ENCODE measurements around the gene ACOD1.

ACOD1 gene

DNA sequence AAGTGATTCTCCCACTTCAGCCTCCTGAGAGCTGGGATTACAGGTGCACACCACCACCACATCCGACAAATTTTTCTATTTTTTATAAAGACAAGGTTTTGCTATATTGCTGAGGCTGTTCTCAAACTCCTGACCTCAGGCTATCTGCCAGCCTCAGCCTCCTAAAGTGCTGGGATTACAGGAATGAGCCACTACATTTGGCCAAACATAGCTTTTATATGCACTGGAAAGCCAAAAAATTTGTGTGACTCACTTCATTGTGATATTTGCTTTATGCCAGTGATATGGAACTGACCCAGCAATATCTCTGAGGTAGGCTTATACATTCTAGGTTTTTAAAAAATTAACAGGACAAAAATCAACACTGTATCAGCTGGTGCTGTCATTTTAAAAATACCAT, 26.8 kb upstream of the ACOD1 start:
- TF ChIP-seq, protein P1, sequence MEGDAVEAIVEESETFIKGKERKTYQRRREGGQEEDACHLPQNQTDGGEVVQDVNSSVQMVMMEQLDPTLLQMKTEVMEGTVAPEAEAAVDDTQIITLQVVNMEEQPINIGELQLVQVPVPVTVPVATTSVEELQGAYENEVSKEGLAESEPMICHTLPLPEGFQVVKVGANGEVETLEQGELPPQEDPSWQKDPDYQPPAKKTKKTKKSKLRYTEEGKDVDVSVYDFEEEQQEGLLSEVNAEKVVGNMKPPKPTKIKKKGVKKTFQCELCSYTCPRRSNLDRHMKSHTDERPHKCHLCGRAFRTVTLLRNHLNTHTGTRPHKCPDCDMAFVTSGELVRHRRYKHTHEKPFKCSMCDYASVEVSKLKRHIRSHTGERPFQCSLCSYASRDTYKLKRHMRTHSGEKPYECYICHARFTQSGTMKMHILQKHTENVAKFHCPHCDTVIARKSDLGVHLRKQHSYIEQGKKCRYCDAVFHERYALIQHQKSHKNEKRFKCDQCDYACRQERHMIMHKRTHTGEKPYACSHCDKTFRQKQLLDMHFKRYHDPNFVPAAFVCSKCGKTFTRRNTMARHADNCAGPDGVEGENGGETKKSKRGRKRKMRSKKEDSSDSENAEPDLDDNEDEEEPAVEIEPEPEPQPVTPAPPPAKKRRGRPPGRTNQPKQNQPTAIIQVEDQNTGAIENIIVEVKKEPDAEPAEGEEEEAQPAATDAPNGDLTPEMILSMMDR (IDR thresholded peaks at IDR 0.05; ENCODE audit: low read depth, low read length) = no peak
- DNase-seq (ENCODE audit: extremely low read depth, low read depth) = no peak

DNA sequence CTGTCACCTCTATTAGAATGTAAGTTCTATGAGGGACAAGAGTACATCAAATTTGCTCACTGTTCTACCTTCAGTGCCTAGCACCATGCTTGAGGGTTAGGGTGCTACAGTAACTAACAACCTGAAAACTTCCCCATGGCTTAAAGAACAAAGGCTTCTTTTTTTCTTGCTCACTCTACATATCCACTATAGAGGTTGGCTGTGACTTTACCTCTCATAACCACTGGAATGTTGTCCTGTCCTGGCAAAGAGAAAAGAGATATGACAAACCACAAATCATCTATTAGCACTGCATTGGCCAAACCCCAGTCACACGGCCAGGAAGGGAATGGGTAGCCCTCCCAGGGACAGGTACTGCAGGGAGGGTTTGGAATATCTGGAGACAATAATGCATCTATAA, 23.2 kb upstream of the ACOD1 start:
- TF ChIP-seq, protein P1 (IDR thresholded peaks at IDR 0.05; ENCODE audit: low read depth, low read length) = no peak
- DNase-seq (ENCODE audit: extremely low read depth, low read depth) = no peak

- no peak for DNase-seq (ENCODE audit: extremely low read depth, low read depth)
- TF ChIP-seq, protein P1 (IDR thresholded peaks at IDR 0.05; ENCODE audit: low read depth, low read length) = no peak
Observed at GRCh38 chr13:76927955-76928354, 20.4 kb upstream of the ACOD1 start.

DNA sequence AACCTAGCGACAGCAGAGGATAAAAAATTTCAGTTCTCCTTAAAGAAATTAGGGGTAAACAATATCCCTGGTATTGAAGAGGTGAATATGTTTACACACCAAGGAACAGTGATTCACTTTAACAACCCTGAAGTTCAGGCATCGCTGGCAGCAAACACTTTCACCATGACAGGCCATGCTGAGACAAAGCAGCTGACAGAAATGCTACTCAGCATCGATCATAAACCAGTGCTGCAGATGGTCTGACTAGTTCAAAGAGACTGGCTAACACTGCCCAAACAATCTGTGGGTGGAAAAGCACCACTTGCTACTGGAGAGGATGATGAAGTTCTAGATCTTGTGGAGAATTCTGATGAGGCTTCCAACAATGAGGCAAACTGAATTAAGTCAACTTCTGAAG, 19.9 kb upstream of the ACOD1 start:
- DNase-seq (ENCODE audit: extremely low read depth, low read depth) = no peak
- TF ChIP-seq, protein P1 (IDR thresholded peaks at IDR 0.05; ENCODE audit: low read depth, low read length) = no peak

DNA sequence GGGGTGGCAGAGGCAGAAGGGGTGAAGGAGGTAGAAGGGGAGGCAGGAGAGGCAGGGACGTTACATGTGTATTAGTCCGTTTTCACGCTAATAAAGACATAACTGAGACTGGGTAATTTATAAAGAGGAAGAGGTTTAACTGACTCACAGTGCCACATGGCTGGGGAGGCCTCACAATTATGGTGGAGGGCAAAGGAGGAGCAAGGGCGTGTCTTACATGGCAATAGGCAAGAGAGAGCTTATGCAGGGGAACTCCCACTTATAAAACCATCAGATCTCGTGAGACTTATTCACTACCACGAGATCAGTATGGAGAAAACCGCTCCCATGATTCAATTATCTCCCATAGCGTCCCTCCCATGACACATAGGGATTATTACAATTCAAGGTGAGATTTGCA, 19.0 kb upstream of the ACOD1 start:
- TF ChIP-seq, protein P1 (IDR thresholded peaks at IDR 0.05; ENCODE audit: low read depth, low read length) = no peak
- no peak for DNase-seq (ENCODE audit: extremely low read depth, low read depth)

- no peak for DNase-seq (ENCODE audit: extremely low read depth, low read depth)
- TF ChIP-seq, protein P1 (IDR thresholded peaks at IDR 0.05; ENCODE audit: low read depth, low read length) = no peak
Observed at GRCh38 chr13:76929851-76930374, 18.4 kb upstream of the ACOD1 start.

GRCh38 chr13:76932076-76932475, 16.2 kb upstream of the ACOD1 start:
- DNase-seq (ENCODE audit: extremely low read depth, low read depth) = no peak
- TF ChIP-seq, protein P1 (IDR thresholded peaks at IDR 0.05; ENCODE audit: low read depth, low read length) = no peak

Measured in AG09319 (cell line).